ENCODE results near the gene MYLK.

Gene MYLK

DNA sequence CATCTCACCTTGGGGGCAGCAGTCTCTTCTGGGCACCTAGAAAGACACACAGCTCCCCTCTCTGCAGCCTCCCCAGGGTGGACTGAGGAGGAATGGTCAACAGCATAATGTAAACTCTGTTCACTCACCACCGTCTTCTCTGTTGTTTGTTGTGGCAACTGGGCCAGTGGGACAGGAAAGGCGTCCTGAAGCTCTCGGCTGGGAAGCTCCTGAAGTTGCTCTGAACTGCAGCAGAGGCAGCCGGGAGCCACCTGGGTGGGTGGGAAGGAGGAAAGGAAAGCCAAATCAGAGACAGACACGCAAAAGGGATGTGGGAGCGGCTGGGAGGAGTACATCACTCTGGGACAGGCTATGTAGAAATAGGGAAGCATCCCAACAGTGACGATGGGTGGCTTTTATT lies 52.7 kb downstream of the MYLK start:
- DNase-seq (ENCODE audit: low spot score), result no peak

DNA sequence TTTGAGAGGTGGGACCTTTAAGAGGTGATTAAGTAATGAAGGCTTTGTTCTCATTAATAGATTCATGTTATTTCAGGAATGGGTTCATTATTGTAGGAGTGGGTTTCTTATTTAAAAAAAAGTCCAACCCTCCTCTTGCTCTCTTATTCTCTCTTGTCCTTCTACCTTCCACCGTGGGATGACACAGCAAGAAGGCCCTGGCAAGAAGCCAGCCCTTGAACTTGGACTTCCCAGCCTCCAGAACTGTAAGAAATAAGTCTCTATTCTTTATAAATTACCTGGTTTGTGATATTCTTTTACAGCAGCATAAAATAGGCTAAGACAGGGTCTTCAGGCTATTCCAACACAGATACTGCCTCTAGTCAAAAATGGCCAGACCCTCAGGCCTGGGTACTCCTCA lies 62.2 kb downstream of the MYLK start:
- no peak for DNase-seq (ENCODE audit: low spot score)

DNA sequence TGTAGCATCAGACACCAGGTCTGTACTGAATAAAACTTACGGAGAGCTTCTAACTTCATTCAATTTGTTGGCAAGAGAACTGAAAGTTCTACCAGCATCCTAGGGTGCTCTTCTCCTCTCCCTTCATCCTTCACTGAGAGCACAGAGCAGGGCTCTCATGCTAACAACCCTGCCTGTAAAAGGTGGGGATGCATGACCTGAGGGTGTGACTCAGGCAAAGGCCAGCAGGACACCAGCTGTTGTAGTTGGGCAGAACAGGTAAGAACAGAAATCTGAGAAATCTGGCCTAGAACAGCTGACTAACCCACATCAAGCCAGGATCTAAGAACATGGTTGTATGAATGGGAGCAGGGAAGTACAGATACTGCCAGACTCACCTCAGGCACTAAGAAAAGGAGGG lies 64.2 kb downstream of the MYLK start:
- DNase-seq (ENCODE audit: low spot score), result no peak

DNA sequence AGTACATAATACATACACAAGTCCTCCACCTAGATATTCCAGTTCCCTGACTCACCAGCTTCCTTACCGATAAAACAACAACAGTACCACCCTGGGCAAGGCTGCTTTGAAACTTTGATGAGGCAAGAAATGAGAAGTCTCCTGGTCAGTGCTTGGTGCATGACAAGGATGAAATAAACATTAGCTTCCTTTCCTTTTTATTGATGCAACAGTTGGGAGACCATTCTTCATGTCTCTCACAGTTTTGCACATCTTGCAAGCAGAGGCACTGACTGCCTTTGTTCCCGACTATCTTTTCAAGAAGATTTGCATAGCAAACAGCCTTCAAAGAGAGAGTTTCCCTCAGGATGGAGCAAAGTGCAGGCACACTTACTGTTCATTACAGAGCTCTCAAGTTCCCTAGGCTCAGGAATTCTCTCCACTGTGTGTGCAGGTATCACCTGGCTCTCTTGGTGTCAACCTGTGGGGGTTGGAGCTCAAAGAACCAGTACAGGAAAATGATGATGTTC lies 65.2 kb downstream of the MYLK start:
- no peak for DNase-seq (ENCODE audit: low spot score)

DNA sequence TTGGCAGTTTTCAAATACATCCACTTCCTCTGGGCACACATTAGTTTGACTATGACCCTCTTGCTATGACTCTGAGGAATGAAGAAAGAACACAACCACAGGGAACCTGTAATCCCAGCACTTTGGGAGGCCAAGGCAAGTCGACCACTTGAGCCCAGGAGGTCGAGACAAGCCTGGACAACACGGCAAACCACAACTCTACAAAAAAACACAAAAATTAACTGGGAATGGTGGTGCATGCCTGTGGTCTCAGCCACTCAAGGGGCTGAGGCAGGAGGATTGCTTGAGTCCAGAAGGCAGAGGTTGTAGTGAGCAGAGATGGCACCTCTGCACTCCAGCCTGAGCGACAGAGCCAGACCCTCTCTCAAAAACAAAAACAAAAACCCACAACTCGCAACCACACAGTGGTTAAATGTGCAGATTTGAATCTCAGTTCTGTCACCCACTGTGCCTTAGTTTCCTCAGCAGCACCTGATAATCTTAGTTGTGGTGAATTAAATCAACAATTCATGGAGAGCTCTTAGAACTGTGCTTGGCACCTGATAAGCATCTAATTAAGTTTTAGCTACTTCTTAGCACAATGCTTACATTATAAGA lies 65.7 kb downstream of the MYLK start:
- no peak for DNase-seq (ENCODE audit: low spot score)

DNA sequence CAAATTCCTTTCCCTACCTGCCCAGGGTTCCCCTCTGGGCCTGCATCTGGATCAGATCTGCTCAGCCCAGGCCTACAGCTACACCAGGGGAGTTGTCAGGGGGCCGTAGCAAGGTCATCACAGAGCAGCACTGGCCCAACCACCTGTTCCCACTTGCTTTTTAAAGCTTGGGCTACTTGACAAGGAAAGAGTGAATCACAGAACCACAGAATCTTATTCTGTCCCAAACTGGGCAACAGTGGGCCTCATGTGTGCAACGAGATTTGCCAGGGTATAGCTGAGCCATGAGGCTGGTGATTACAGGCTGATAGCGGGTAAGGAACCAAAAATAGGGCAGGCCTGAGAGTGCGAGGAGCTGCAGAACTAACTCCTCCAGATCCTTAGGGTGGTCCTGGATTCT lies 66.7 kb downstream of the MYLK start:
- DNase-seq (ENCODE audit: low spot score), result no peak

DNA sequence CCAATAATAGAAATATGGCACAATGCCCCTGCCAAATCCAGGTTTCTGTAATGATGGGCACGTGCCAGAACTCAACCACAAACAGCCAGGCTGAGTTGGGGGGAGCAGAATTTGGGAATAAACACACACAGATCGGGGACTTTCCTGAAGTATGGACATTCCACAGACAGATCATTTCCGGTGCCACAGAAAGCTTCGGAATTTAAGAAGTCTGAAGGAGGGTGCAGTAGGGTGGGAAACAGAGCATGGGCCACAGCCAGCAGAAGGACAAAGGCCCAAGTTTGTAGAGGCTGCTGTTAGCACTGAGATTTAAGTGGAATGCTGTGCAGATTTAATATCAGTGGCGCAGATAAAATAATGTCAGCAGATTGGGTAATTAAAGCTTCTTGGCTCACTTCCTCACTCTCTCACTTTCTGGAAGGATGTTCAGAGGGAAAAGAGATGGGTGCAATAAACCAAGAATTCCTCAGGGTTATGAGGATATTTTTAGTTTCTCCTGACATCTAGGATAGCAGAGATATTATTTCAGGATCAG lies 67.4 kb downstream of the MYLK start:
- DNase-seq (ENCODE audit: low spot score), result no peak

DNA sequence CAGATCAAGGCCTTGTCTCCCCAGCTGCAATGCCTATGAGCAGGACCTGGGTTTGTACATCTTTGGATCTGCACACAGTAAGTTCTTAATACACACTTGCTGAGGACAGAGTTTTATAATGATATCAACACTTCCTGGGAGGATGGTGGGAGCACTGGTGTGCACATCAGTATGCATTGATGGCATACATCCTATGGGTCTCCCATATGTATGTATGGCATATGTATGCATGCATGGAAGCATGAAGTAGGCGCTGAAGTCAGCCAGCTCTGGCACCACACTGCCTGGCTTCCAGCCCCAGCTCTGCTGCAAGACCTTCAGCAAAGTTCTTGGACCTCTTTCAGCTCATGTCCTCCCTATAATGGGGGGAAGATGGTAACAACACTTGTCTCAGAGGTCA lies 68.2 kb downstream of the MYLK start:
- DNase-seq (ENCODE audit: low spot score), result no peak

DNA sequence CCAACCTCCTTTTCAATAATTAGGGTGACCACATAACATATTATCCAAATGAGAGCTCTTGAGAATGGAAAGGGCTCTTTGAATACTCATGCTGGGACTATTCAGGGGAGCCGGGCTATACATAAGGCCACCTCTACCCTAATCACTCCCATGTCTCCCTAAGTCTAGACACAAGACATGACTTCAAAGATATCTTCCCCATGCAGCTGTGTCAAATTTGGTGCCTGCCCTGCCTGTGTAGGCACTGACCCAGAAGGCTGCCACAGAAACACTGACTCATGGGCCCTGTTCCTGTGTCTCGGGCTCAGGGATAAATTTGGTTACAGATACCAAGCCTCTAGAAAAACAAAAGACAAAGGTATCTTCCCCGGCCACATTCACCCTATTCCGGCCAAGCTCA lies 70.3 kb downstream of the MYLK start:
- no peak for DNase-seq (ENCODE audit: low spot score)

DNA sequence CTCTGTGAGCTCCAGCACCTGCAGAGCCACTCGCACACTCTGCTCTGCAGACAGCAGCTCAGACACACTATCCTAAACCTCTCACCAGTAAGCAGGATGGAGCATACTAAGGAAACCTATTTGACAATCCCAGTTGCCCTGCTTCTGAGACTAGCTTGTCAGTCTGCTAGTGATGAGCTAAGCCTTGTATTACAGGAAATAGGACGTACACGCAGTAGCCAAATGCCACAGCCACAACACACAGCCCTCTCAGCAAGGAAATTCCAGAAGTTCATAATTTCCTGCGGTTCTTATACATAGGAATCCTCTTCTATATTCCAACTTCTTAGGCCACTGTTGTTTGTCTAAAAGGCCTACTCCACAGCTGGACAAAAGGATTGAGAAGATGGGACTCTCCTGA lies 74.5 kb downstream of the MYLK start:
- no peak for DNase-seq (ENCODE audit: low spot score)

DNA sequence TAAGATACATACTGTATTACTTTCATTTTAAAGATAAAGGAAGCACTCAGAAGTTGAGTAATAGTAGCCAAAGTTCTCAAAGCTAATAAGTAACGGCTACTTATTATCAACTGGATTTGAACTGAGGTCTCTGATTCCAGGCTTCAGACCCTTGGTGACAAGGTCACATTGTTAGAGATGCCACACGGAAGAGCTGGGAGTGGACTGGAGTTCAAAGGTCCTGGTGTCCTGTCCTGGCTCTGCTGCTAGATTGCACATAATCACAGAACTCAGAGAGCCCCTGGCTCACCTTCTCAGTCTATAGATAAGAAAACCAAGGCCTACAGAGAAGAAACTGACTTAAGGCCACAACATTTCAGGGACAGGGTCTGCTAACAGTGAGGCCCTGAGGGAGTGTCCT lies 75.3 kb downstream of the MYLK start:
- no peak for DNase-seq (ENCODE audit: low spot score)

DNA sequence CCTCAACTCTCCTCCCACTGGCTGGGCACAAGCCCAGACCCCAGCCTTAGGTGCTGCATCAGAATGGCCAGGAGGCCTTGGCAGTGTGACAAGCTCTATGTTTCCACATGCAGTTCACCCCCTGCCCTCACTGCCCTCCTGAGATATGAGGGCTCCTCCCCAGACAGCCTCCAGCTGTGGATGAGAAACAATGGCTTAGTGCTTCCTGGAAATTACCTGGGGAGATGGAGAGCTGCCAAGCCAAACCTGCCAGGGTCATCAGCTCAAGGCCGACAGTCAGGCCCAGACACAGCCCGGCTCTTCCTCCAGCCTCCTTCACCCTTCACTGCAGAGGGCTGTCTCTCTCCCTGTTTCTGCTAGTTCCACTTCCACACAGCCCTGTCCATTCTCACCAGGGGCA lies 76.3 kb downstream of the MYLK start:
- DNase-seq (ENCODE audit: low spot score), result no peak

DNA sequence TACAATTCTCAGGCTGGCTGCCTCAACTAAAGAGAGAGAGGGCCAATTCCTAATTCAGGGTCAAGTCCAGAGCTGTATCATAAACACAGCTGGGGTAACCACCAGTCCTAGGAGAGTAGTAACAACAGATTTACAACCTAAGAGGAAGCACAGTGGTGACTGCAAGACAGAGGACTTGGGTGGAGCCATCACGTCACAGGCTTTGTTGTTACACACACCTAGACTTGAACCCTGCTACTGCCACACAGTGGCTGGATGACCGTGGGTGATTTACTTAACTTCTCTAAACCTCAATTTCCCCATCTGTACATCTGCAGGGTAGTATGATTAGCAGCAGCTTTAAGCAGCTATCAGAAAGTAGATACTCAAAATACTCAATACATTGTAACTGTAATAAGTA lies 78.6 kb downstream of the MYLK start:
- no peak for DNase-seq (ENCODE audit: low spot score)

DNA sequence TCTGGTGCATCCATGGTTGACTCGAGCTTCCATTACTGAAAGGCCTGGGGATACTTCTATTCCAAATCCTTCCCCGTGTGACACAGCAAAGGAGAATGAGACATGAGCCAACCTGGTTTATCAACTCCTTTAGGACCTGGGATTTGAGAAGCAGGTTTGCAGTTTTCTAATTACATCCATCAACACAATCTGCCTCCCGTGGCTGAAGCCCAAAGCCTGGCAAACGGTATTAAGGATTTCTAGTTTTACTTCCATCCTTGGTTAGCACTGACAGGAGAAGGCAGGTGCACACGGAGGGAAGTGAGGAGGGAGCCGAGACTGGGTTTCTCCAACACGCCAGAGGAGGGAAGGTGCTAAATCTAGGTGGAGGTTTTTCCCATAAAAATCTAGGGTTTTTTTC lies 79.0 kb downstream of the MYLK start:
- no peak for DNase-seq (ENCODE audit: low spot score)

DNA sequence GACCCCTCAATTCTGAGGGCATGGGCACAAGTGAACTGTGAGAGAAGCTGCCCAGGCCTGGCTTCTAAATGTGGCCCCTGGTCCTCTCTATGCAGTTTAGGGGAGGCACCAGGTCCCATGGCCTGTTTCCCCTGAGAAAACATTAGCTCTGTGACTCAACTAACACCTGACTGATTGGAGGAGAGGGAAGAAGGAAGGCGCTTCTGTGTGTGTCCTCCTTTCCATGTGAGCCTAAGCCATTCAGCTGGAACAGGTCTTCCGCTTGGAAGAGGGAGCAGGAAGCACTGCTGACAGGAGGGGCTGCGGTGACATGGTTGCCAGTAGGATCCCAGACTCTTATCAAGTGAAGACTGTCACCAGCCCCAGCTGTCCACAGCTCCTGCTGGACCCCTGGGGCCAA lies 79.5 kb downstream of the MYLK start:
- DNase-seq (ENCODE audit: low spot score), result no peak

DNA sequence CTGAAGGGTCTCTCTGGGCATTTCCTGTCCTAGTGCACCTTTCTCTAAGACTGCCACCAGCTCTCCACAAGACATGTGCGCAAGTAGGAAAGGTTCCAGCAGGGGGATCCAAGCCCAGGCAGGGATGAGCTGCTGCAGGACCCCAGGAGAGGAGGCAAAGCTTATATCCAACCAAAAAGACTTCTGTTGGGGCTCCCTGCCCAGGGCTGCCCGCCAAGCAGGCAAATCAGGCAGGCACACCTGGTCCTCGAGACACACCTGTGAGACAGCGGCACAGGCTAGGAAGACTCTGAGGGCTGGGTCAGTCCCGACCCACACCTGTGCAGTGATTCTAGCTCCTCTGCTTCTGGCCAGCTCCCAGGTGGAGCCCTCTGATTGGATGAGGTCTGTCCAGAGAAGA lies 80.6 kb downstream of the MYLK start:
- DNase-seq (ENCODE audit: low spot score), result no peak

DNA sequence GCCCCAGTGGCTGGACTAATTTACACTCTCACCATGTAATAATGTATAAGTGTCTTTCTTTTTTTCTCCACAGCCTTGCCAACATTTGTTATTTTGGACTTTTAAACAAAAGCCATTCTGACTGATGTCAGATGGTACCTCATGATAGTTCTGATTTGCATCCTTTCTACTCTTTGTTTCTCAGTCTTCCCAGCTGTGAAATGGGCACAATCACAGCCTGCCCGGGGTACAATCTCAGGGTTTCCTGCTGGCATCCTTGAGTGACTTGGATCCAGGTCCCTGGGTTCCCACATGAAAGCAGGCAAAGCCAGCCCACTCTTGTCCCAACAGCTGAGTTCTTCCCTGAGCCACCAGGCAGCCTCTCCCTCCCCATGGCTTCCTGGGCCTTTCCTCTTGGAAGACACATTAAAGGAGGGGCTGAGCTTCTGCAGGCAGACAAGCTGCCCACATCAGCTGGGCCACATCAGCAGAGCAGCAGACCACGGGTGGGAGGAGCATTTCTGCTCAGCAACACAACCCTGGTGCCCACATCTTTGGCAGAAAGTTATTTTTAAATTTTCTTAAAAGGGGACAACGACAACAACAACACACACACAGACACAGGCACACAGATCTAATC lies 82.0 kb downstream of the MYLK start:
- DNase-seq (ENCODE audit: low spot score), result no peak

DNA sequence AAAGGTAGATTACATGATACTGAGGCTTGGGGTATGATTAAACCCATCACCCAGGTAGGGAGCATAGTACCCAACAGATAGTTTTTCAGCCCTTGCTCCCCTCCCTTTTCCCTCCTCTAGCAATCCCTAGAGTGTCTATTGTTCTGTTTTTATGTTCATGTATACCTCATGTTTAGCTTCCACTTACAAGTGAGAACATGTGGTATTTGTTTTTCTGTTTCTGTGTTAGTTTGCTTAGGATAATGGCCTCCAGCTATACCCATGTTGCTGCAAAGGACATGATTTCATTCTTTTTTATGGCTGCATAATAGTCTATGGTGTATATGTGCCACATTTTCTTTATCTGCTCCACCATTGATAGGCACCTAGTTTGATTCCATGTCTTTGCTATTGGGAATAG lies 82.7 kb downstream of the MYLK start:
- DNase-seq (ENCODE audit: low spot score), result no peak

DNA sequence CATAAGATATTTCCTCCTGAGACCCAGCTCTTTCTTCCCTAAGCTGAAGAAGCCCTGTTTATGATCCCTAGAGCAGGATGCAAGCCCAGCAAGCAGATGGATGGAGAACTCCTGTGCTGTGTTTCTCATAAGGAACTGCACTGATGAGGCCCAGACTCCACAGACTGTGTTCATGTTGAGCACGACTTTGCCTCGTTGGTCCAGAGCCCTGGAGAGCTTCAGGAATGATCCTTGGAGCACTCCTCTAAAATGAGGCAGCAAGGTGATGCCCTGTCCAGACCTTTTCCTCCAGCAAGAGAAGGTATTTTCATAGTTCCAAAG lies 83.8 kb downstream of the MYLK start:
- DNase-seq (ENCODE audit: low spot score), result no peak

DNA sequence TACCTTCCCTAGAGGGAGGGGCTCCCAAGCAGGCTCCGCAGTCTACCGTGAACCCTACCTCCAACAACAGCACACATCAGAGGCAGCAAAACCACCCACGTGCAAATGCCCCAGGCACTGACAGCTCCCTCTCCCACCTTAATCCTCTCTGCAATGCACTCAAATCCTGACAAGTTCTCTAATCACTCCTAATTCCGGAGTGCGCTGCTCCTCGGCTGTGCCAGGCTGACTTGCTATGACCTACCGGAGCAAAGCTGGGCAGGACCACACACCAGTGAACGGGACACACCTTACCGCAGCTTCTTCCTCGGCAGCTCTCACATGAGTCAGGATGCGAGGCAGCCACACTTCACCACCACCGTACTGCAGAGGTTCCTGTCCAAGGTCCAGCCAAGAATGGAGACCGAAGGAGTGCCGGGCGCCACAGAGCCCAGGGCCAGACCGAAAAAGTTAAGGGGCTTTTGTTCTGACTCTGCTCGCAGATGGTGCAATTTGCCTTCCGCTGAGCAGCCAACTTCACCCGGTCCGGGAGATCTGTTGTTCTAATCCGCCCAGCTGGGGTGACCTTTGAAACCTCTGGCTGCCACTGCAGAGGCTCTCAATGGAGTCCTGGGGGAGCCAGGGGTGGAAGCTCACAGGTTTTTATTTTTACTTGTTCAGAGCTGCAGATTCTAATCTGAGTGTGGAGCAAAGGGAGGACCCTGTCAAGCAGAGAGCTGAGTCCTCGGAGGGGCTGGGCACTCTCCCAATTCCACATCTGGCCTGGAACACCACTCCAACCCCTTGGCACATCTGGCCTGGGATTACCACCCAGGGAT lies 84.4 kb downstream of the MYLK start:
- DNase-seq (ENCODE audit: low spot score), result no peak

DNA sequence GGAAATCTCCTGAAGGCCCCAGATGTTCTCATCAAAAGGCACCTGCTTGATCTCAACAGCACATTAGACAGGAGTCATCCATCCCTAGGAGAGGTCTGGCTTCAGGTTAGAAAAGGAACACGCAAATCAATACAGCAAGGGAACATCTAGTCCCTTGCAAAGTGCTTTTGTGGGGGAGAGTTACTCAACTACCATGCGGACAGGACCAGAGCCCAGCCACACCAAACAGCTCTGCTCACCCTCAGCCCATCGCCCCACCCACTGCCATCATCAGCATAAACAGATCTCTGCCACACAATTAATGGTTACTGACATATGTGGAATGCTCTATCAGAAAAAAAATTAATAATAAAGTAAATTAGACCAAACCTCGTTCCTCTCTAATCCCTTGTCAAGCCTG lies 85.6 kb downstream of the MYLK start:
- DNase-seq (ENCODE audit: low spot score), result no peak

DNA sequence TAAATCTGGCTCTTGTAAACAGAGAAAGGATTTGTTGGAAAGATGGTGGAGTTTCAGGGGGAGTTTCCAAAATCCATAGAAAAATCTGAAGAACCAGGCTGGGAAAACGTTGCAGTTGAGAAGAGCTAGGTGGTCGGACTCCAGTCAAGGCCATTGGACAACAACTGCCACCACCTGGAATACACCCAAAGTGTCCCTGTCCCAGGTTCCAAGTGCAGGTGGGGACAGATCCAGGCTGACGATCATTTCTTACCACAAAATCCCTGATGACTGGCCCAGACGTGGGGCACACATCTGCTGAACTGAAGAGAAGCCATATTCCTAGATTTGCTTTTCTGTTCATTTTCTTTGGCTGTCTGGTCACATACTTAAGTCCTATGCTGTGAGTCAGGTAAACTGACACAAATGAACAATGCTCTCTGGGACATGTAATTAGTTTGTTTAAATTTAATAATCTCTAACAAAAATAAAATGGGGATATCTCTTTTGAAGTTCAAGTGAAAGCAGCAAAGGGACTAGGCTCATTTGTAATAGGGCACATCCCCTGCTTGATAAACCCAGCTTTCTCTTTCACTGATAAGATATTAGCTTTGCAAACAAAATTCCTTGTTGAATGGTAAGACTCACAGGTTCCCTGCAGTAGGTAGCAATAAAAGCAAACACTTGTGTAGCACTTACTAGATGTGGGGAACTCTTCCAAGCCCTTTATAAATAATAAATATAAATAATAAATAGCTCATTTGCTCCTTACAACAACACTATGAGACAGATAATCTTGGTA lies 88.5 kb downstream of the MYLK start:
- no peak for DNase-seq (ENCODE audit: low spot score)

DNA sequence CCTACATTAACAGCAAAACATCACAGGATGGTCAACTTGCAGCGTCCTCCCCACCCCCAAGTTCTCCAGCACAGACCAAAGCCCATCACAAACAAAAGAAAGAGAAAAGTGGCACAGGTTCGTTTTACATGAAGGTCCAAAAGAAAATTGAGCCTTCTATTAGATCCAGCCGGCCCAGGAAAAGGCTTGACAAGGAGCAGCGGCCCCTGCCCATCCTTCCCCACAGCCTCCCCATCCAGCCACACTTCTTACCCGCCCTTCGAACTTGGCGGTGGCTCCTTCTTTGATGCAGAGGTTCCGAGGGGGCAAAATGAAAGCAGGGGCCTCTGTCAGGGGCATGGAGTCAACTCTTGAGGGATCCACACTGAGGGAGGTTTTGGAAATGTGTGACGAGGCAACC lies 90.7 kb downstream of the MYLK start:
- no peak for DNase-seq (ENCODE audit: low spot score)
